RWPE2 (cell line): ENCODE data around the gene ATXN2L.

Experiments used
- ATAC-seq: fragments of 200-7000 bp; cut with Tn5 transposase; 3 replicates; pipeline ENCODE4 v1.9.1; 2021; ENCODE audit warnings: low read depth
- DNase-seq: peaks from one replicate; pipeline ENCODE4 v3.0.0-alpha.2; 2020; ENCODE audit warnings: low spot score
- H3K27ac ChIP-seq: fragments of 450-650 bp; 2 replicates; pipeline ENCODE4 v1.5.1; 2017; ENCODE audit warnings: mild to moderate bottlenecking; ENCODE audit not compliant: poor library complexity, severe bottlenecking
- H3K27me3 ChIP-seq: fragments of 250-450 bp; sonication (Bioruptor Pico); 2 replicates; pipeline ENCODE4 v1.5.1; 2021; ENCODE audit warnings: mild to moderate bottlenecking, moderate library complexity; ENCODE audit not compliant: insufficient read depth, poor library complexity, severe bottlenecking
- H3K36me3 ChIP-seq: fragments of 250-450 bp; sonication (Bioruptor Pico); 2 replicates; pipeline ENCODE4 v1.5.1; 2020; ENCODE audit warnings: low read depth, mild to moderate bottlenecking, moderate library complexity
- H3K4me1 ChIP-seq: fragments of 250-450 bp; sonication (Bioruptor Pico); 2 replicates; pipeline ENCODE4 v1.5.1; 2021; ENCODE audit warnings: mild to moderate bottlenecking, moderate library complexity; ENCODE audit not compliant: insufficient read depth, poor library complexity, severe bottlenecking
- H3K4me3 ChIP-seq: fragments of 250-450 bp; sonication (Bioruptor Pico); 2 replicates; pipeline ENCODE4 v1.5.1; 2021; ENCODE audit warnings: mild to moderate bottlenecking, moderate library complexity; ENCODE audit not compliant: severe bottlenecking
- H3K9me3 ChIP-seq: fragments of 250-450 bp; sonication (Bioruptor Pico); 2 replicates; pipeline ENCODE4 v1.5.1; 2021; ENCODE audit warnings: mild to moderate bottlenecking, moderate library complexity; ENCODE audit not compliant: severe bottlenecking
- CTCF ChIP-seq: fragments of 450-650 bp; IDR thresholded peaks from one replicate; pipeline ENCODE4 v1.5.1; 2017; ENCODE audit warnings: mild to moderate bottlenecking, moderate library complexity; ENCODE audit not compliant: poor library complexity, severe bottlenecking

ATXN2L gene

GRCh38 chr16:28882551-28883160 is 59.9 kb downstream of the ATXN2L start:
- DNase-seq (no peak), ATAC-seq (no peak)
- no peak for TF ChIP-seq CTCF
- Histone ChIP-seq H3K4me1 (peaks cover 4% of the 10 kb centered on the region), H3K27me3 (no peaks in the 10 kb centered on the region), H3K4me3 (no peak overlapping the region), H3K9me3 (no peaks in the 10 kb centered on the region), H3K36me3 (no peaks in the 10 kb centered on the region), H3K27ac (no peak overlapping the region)

- no peaks in the 10 kb centered on the region for H3K36me3 ChIP-seq
- H3K27ac ChIP-seq = no peak overlapping the region
- DNase-seq (peak; percentile 53), ATAC-seq (no peak)
- H3K4me3 ChIP-seq = no peak overlapping the region
- peaks cover 4% of the 10 kb centered on the region for H3K4me1 ChIP-seq
- TF ChIP-seq CTCF = no peak
- H3K9me3 ChIP-seq = no peaks in the 10 kb centered on the region
- H3K27me3 ChIP-seq = no peaks in the 10 kb centered on the region
These were observed 60.6 kb downstream of the ATXN2L start for GRCh38 chr16:28883221-28883996.

- Histone ChIP-seq H3K27ac (no peak overlapping the region), H3K36me3 (no peaks in the 10 kb centered on the region), H3K4me1 (peaks cover 4% of the 10 kb centered on the region), H3K4me3 (no peak overlapping the region), H3K9me3 (no peaks in the 10 kb centered on the region), H3K27me3 (no peaks in the 10 kb centered on the region)
- ATAC-seq (no peak), DNase-seq (no peak)
- TF ChIP-seq CTCF = no peak
These were observed 61.2 kb downstream of the ATXN2L start for GRCh38 chr16:28884045-28884444.
